ENCODE data around the gene C6orf47. TPM values are rescaled to one million over a fixed set of nuclear protein-coding genes. Genes with fewer than 3 reads are reported as not detected.

The C6orf47 gene
- total and polyA plus RNA-seq, 2 of the 13 experiments (the other 11 are each of a cell fraction or from before 2014, with no cell fraction given), result 1.7 to 18.1 TPM

GRCh38 chr6:31620586-31621319, 39.8 kb downstream of the C6orf47 start, which contains the start of gene PRRC2A (continued):
- no peak for TF ChIP-seq AKNA (CRISPR knock-in tag; IDR thresholded peaks at IDR 0.05; ENCODE audit: borderline replicate concordance)
- TF ChIP-seq ZBTB7B (CRISPR knock-in tag; IDR thresholded peaks at IDR 0.05), result peak; percentile 69; the same call in 1 of the 2 replicates
- no peak for TF ChIP-seq BHLHE40 (IDR thresholded peaks at IDR 0.05; ENCODE audit: low read length)
- no peak for TF ChIP-seq KDM1A (CRISPR knock-in tag; IDR thresholded peaks at IDR 0.05)
- no peak for TF ChIP-seq MED1 (CRISPR knock-in tag; IDR thresholded peaks at IDR 0.05)
- TF ChIP-seq, protein P1, sequence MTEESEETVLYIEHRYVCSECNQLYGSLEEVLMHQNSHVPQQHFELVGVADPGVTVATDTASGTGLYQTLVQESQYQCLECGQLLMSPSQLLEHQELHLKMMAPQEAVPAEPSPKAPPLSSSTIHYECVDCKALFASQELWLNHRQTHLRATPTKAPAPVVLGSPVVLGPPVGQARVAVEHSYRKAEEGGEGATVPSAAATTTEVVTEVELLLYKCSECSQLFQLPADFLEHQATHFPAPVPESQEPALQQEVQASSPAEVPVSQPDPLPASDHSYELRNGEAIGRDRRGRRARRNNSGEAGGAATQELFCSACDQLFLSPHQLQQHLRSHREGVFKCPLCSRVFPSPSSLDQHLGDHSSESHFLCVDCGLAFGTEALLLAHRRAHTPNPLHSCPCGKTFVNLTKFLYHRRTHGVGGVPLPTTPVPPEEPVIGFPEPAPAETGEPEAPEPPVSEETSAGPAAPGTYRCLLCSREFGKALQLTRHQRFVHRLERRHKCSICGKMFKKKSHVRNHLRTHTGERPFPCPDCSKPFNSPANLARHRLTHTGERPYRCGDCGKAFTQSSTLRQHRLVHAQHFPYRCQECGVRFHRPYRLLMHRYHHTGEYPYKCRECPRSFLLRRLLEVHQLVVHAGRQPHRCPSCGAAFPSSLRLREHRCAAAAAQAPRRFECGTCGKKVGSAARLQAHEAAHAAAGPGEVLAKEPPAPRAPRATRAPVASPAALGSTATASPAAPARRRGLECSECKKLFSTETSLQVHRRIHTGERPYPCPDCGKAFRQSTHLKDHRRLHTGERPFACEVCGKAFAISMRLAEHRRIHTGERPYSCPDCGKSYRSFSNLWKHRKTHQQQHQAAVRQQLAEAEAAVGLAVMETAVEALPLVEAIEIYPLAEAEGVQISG (CRISPR knock-in tag; IDR thresholded peaks at IDR 0.05), result peak; percentile 52; the same call in 1 of the 2 replicates
- TF ChIP-seq AKAP8 (CRISPR knock-in tag; IDR thresholded peaks at IDR 0.05), result no peak
- no peak; the same call in 1 of the 2 replicates for TF ChIP-seq ZNF567 (CRISPR knock-in tag; IDR thresholded peaks at IDR 0.05; ENCODE audit: borderline replicate concordance)
- TF ChIP-seq ZIK1 (CRISPR knock-in tag; IDR thresholded peaks at IDR 0.05; ENCODE audit: borderline replicate concordance, low read depth), result no peak
- no peak; the same call in 1 of the 2 replicates for TF ChIP-seq BCL6 (CRISPR knock-in tag; IDR thresholded peaks at IDR 0.05)
- TF ChIP-seq ELF4 (CRISPR knock-in tag; IDR thresholded peaks at IDR 0.05; ENCODE audit: borderline replicate concordance), result 0 out of 2 replicates have a peak, but pooled peaks have one; percentile 50
- no peak for TF ChIP-seq SRSF4 (IDR thresholded peaks at IDR 0.05; ENCODE audit: low read depth, low read length, poor library complexity, severe bottlenecking)
- peak; percentile 79 for TF ChIP-seq KAT8 (CRISPR knock-in tag; IDR thresholded peaks at IDR 0.05)
- peak; percentile 71; the same call in 1 of the 2 replicates for TF ChIP-seq NRL (CRISPR knock-in tag; IDR thresholded peaks at IDR 0.05; ENCODE audit: borderline replicate concordance)
- TF ChIP-seq, protein P2, sequence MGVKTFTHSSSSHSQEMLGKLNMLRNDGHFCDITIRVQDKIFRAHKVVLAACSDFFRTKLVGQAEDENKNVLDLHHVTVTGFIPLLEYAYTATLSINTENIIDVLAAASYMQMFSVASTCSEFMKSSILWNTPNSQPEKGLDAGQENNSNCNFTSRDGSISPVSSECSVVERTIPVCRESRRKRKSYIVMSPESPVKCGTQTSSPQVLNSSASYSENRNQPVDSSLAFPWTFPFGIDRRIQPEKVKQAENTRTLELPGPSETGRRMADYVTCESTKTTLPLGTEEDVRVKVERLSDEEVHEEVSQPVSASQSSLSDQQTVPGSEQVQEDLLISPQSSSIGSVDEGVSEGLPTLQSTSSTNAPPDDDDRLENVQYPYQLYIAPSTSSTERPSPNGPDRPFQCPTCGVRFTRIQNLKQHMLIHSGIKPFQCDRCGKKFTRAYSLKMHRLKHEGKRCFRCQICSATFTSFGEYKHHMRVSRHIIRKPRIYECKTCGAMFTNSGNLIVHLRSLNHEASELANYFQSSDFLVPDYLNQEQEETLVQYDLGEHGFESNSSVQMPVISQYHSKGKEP (CRISPR knock-in tag; IDR thresholded peaks at IDR 0.05), result no peak
- TF ChIP-seq E2F5 (CRISPR knock-in tag; conservative IDR thresholded peaks at IDR 0.05), result no peak
- no peak; the same call in 1 of the 2 replicates for TF ChIP-seq ZNF556 (CRISPR knock-in tag; IDR thresholded peaks at IDR 0.05; ENCODE audit: borderline replicate concordance)
- TF ChIP-seq ZNF10 (CRISPR knock-in tag; IDR thresholded peaks at IDR 0.05; ENCODE audit: borderline replicate concordance, low read depth), result no peak
- peak; percentile 90 for TF ChIP-seq SRY (CRISPR knock-in tag; IDR thresholded peaks at IDR 0.05)

All from HepG2 (cell line).